Measurements from ENCODE around the gene ABCG5.

The ABCG5 gene

GRCh38 chr2:43776324-43776723 is 62.3 kb downstream of the ABCG5 start:
- H3K9me2 ChIP-seq (replicated peaks; ENCODE audit: low read depth, low read length) = no peaks in the 10 kb centered on the region
- no peak overlapping the region for H3K9ac ChIP-seq (ENCODE audit: low read depth, low read length, poor library complexity, severe bottlenecking)
- no peak overlapping the region for H3K4me3 ChIP-seq (ENCODE audit: low read length, poor library complexity, severe bottlenecking)
- H2AFZ ChIP-seq (ENCODE audit: low read length) = no peak overlapping the region
- no peaks in the 10 kb centered on the region for H3K9me3 ChIP-seq (ENCODE audit: insufficient read depth, low read depth, low read length)
- no peaks in the 10 kb centered on the region for H3K27me3 ChIP-seq (ENCODE audit: insufficient read depth, low read length, poor library complexity, severe bottlenecking)
- H3F3A ChIP-seq (ENCODE audit: low read depth) = no peaks in the 10 kb centered on the region
- TF ChIP-seq EZH2phosphoT487 (IDR thresholded peaks at IDR 0.05; ENCODE audit: borderline replicate concordance) (no peak), CTCF (conservative IDR thresholded peaks at IDR 0.05; ENCODE audit: low read length) (no peak)
- H3K4me2 ChIP-seq (ENCODE audit: low read depth, low read length, poor library complexity, severe bottlenecking) = no peak overlapping the region
- H3K36me3 ChIP-seq (ENCODE audit: insufficient read depth, low read length) = no peaks in the 10 kb centered on the region
- H3K4me1 ChIP-seq (ENCODE audit: insufficient read depth, low read length, poor library complexity, severe bottlenecking) = peaks cover 8% of the 10 kb centered on the region
- no peaks in the 10 kb centered on the region for H3K79me2 ChIP-seq (ENCODE audit: insufficient read depth, low read length)
- no peaks in the 10 kb centered on the region for H4K20me1 ChIP-seq (ENCODE audit: insufficient read depth, low read length, poor library complexity, severe bottlenecking)

DNA sequence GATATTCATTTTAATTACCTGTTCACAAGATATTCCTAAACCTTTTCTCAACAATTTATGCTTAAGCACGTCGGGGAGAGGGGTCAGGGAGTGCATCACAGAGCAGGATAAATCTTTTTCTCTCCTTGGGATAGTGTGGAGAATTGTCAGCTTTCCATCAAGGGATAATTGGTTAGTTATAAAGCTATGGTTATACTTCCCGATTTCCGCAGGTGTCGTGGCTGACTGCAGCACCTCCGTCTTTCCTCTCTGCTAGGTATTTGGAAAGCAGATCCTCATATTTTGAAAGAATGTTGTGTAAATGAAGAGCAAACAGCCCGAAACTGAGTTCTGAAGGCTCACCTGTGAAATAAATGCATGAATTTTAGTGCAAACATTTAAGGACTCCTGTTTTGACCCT is 64.0 kb downstream of the ABCG5 start:
- H2AFZ ChIP-seq (ENCODE audit: low read length) = peak overlapping the region; percentile 99
- H3K9me3 ChIP-seq (ENCODE audit: insufficient read depth, low read depth, low read length) = no peaks in the 10 kb centered on the region
- H3K79me2 ChIP-seq (ENCODE audit: insufficient read depth, low read length) = no peaks in the 10 kb centered on the region
- no peaks in the 10 kb centered on the region for H3K27me3 ChIP-seq (ENCODE audit: insufficient read depth, low read length, poor library complexity, severe bottlenecking)
- peaks cover 8% of the 10 kb centered on the region for H3K4me1 ChIP-seq (ENCODE audit: insufficient read depth, low read length, poor library complexity, severe bottlenecking)
- TF ChIP-seq EZH2phosphoT487 (IDR thresholded peaks at IDR 0.05; ENCODE audit: borderline replicate concordance) = no peak
- TF ChIP-seq CTCF (conservative IDR thresholded peaks at IDR 0.05; ENCODE audit: low read length) = no peak
- no peaks in the 10 kb centered on the region for H3F3A ChIP-seq (ENCODE audit: low read depth)
- H3K36me3 ChIP-seq (ENCODE audit: insufficient read depth, low read length) = no peaks in the 10 kb centered on the region
- H4K20me1 ChIP-seq (ENCODE audit: insufficient read depth, low read length, poor library complexity, severe bottlenecking) = no peaks in the 10 kb centered on the region
- peak overlapping the region; percentile 85 for H3K4me2 ChIP-seq (ENCODE audit: low read depth, low read length, poor library complexity, severe bottlenecking)
- peak overlapping the region; percentile 56 for H3K9ac ChIP-seq (ENCODE audit: low read depth, low read length, poor library complexity, severe bottlenecking)
- no peaks in the 10 kb centered on the region for H3K9me2 ChIP-seq (replicated peaks; ENCODE audit: low read depth, low read length)
- peak overlapping the region; percentile 91 for H3K4me3 ChIP-seq (ENCODE audit: low read length, poor library complexity, severe bottlenecking)

DNA sequence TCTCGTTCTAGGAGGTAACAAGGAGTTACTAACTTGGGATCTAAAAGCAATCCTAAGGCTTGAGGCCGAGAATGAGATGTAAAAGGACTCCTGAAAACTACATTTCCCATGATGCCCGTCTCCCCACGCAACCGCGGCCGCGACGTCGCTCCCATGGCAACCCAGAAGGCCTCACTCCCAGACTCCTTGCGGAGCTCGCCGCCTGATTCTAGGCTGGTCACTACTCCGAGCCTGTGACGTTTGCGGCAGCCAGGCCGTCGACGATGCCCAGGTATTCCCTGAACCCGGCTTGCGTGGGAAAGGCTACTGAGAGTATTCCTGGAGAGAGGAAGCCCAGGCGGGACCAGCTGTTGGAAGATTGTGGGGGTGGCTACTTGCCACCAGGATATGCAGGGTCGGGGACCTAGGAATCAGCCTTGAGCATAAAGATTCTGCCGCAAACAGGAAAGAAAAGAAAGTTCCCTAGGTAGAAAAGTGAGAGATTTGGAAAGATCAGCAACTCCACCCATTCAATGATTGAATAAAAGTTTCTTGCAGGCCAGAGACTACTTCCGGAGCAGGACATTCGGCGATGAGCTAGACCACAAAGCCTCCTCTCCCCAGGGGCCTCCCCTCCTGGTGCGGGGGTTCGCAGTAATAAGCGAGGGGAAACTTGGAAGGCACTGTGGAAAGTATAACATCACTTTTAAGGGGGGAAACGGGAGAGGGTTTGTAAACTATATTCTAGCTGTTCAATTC is 64.6 kb downstream of the ABCG5 start, which contains the start of gene DYNC2LI1:
Gene DYNC2LI1, plus strand, starts transcription at position 164 of the 738 bp plus-strand sequence. Its CDS starts 100 bp downstream, at position 264.
- H3K4me2 ChIP-seq (ENCODE audit: low read depth, low read length, poor library complexity, severe bottlenecking) = peak within 1 kb of the TSS; percentile 85
- no peaks in the 10 kb centered on the region for H3K9me3 ChIP-seq (ENCODE audit: insufficient read depth, low read depth, low read length)
- H3K36me3 ChIP-seq (ENCODE audit: insufficient read depth, low read length) = no peaks in the 10 kb centered on the region
- peak within 1 kb of the TSS; percentile 56 for H3K9ac ChIP-seq (ENCODE audit: low read depth, low read length, poor library complexity, severe bottlenecking)
- no peaks in the 10 kb centered on the region for H3K9me2 ChIP-seq (replicated peaks; ENCODE audit: low read depth, low read length)
- H3K79me2 ChIP-seq (ENCODE audit: insufficient read depth, low read length) = no peaks in the 10 kb centered on the region
- no peaks in the 10 kb centered on the region for H4K20me1 ChIP-seq (ENCODE audit: insufficient read depth, low read length, poor library complexity, severe bottlenecking)
- H3K4me3 ChIP-seq (ENCODE audit: low read length, poor library complexity, severe bottlenecking) = peak within 1 kb of the TSS; percentile 91
- H3K27me3 ChIP-seq (ENCODE audit: insufficient read depth, low read length, poor library complexity, severe bottlenecking) = no peaks in the 10 kb centered on the region
- no peak for TF ChIP-seq CTCF (conservative IDR thresholded peaks at IDR 0.05; ENCODE audit: low read length)
- no peak for TF ChIP-seq EZH2phosphoT487 (IDR thresholded peaks at IDR 0.05; ENCODE audit: borderline replicate concordance)
- H2AFZ ChIP-seq (ENCODE audit: low read length) = peak within 1 kb of the TSS; percentile 99
- H3K4me1 ChIP-seq (ENCODE audit: insufficient read depth, low read length, poor library complexity, severe bottlenecking) = peaks cover 8% of the 10 kb centered on the region
- H3F3A ChIP-seq (ENCODE audit: low read depth) = no peaks in the 10 kb centered on the region
